Measurements from ENCODE around the gene PIP5K1C.

GRCh38 chr19:3701200-3701599 is 932 bp upstream of the PIP5K1C start:
- TF ChIP-seq SRF (IDR thresholded peaks at IDR 0.05; ENCODE audit: low read depth) (no peak), POLR2AphosphoS5 (IDR thresholded peaks at IDR 0.05; ENCODE audit: low read depth, low read length) (no peak), POLR2A (IDR thresholded peaks at IDR 0.05; ENCODE audit: borderline replicate concordance, extremely low read depth, insufficient read depth, insufficient read length) (no peak)
